Lower leg skin (tissue), 4 donors: ENCODE results near the gene GRIK4. TPM values are rescaled to one million over a fixed set of nuclear protein-coding genes. Genes with fewer than 3 reads are reported as not detected.

ENCODE experiments used
- DNase-seq, 2 donors: peaks; one replicate each; pipeline ENCODE4 v3.0.0-alpha.2; 2019; ENCODE audit warnings: low spot score in 2 of 2
- H3K4me3 ChIP-seq: fragments of 200-600 bp; sonication (generic); 2 replicates; pipeline ENCODE4 v1.5.1; 2017; ENCODE audit warnings: mild to moderate bottlenecking, low read depth; ENCODE audit not compliant: poor library complexity, severe bottlenecking
- POLR2A ChIP-seq, 2 donors: fragments of 450-650 bp; IDR thresholded peaks; one replicate each; pipeline ENCODE4 v1.6.1; 2016 to 2017; ENCODE audit warnings: antibody characterized with exemption in 2 of 2, mild to moderate bottlenecking in 1 of 2, moderate library complexity in 1 of 2
- WGBS, 2 donors: methylation state at CpG; one replicate each; pipeline ENCODE4 v1.1.5; 2018; 5-methylcytosine and 5-hydroxymethylcytosine counted together
- intact Hi-C: fragments of 100-400 bp; cut with DNase I; formaldehyde crosslinking; loops from one replicate; pipeline ENCODE4 v1.15.0; 2023; ENCODE audit warnings: low total_unique reads
- total RNA-seq, 4 donors: library from RNA; depleted of rRNA; stranded (reverse); fragments of >200 nt; gene quantifications; one replicate each; pipeline ENCODE4 v1.1.0, GENCODE V29; 2016
- TF ChIP-seq, protein P1 (sequence below), 3 donors: fragments of 450-650 bp; IDR thresholded peaks; one replicate each; pipeline ENCODE4 v1.5.1; 2016; ENCODE audit warnings: antibody characterized with exemption in 3 of 3, mild to moderate bottlenecking in 3 of 3, moderate library complexity in 2 of 3

Gene GRIK4
- total RNA-seq, 4 donors from 2014 or later: 0.06 to 0.67 TPM; not detected in 2

DNA sequence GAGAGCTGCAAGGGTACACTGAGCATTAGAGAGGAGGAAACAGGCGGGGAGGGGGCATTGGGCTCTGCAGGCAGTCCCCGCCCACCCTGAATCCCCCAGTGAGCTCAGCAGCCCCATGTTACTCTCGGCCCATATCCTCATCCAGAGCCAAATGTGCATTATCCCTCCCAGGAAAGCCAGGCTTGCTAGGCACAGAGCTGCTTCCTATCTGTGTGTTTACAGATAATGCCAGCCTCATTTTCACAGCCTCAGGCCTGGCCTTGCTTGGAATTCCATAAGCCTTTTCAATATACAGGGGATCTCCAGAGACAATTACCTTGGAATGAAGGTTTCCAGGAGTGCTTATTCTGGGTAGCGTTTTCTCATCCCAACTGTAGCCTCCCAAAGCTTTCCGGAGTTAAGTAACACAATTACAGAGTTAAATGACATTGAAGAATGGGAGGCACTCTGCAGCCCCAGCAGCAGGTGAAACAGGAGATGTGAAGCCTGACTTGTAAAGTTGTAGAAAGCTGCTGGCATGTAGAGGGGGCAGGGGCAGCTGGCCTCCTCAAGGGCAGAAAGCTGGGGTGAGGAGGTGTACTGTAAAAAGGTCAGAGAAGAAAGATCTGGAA is 420.9 kb downstream of the GRIK4 start:
- no peak for DNase-seq
- intact Hi-C loops: no loop called here
- H3K4me3 ChIP-seq: no peak overlapping the region
- WGBS, 2 donors: 81 to 85% methylated on average over 4 to 5 of the region's 5 CpGs
- TF ChIP-seq POLR2A (IDR thresholded peaks at IDR 0.05): no peak
- TF ChIP-seq, protein P1, sequence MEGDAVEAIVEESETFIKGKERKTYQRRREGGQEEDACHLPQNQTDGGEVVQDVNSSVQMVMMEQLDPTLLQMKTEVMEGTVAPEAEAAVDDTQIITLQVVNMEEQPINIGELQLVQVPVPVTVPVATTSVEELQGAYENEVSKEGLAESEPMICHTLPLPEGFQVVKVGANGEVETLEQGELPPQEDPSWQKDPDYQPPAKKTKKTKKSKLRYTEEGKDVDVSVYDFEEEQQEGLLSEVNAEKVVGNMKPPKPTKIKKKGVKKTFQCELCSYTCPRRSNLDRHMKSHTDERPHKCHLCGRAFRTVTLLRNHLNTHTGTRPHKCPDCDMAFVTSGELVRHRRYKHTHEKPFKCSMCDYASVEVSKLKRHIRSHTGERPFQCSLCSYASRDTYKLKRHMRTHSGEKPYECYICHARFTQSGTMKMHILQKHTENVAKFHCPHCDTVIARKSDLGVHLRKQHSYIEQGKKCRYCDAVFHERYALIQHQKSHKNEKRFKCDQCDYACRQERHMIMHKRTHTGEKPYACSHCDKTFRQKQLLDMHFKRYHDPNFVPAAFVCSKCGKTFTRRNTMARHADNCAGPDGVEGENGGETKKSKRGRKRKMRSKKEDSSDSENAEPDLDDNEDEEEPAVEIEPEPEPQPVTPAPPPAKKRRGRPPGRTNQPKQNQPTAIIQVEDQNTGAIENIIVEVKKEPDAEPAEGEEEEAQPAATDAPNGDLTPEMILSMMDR (IDR thresholded peaks at IDR 0.05): no peak

DNA sequence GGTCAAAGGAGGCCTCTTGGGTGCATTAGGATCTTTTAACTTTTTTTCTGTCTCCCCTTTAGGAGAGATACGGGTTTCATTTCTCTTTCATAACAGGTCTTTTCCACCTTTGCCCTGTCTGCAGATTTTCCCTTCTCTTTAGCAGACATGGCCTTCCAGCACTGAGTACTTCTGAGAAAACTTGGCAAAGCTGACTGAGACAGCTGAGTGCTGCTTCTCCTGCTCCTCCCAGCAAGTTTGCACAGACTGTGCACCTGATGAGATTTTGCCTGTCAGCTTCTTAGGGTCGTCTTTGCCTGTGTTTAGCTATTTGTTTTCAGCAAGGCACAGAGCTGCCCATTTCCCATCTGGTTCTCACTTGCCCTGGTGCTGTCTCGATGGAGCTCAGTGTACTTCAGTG is 424.8 kb downstream of the GRIK4 start:
- 58 to 60% methylated on average over 3 of the region's 3 CpGs for WGBS, 2 donors
- TF ChIP-seq POLR2A (IDR thresholded peaks at IDR 0.05): no peak
- TF ChIP-seq, protein P1 (IDR thresholded peaks at IDR 0.05): no peak
- intact Hi-C loops: no loop called here
- no peak for DNase-seq
- no peak overlapping the region for H3K4me3 ChIP-seq

DNA sequence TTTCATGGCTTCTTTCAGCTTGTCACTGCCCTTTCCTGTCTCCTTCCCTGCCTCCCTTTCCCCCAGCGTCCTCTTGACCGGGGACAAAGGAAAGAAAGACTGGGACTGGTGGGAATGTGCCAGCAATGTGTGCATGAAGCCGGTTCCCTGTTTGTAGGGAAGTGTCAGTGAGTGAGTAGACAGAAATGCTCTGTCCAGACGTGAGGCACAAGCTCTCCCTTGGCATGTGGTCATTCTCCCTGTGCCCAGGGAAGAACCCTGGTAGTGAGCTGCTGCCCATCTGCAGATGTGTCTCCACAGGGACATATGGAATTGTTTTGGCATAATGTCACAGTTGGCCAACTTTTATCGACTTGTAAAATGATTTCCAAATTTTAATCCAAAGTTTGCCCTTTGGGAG is 426.0 kb downstream of the GRIK4 start:
- no peak overlapping the region for H3K4me3 ChIP-seq
- 38 to 49% methylated on average over 5 of the region's 5 CpGs for WGBS, 2 donors
- intact Hi-C loops: no loop called here
- no peak for DNase-seq
- TF ChIP-seq, protein P1 (IDR thresholded peaks at IDR 0.05): no peak

DNA sequence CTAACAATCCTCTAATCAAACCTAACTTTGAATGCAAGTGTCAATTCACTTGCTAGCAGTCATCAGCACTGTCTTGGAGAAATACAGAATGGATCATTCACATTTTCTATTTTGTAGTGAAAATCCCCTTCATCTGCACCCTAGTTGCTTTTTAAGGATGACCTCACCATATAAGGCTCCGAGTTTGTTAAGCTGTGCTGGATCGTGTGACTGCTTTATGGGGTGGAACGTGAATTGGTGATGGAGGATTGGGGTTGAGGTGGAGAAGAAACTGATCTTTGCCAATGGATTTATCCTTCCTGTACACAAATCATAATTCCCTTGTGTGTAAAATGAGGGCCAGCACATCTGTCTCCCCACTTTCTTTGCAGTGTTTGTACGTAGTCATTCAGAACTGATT is 426.7 kb downstream of the GRIK4 start:
- intact Hi-C loops: no loop called here
- DNase-seq: no peak
- H3K4me3 ChIP-seq: no peak overlapping the region
- 52 to 55% methylated on average over 4 of the region's 4 CpGs for WGBS, 2 donors
- no peak for TF ChIP-seq POLR2A (IDR thresholded peaks at IDR 0.05)
- TF ChIP-seq, protein P1 (IDR thresholded peaks at IDR 0.05): no peak

DNA sequence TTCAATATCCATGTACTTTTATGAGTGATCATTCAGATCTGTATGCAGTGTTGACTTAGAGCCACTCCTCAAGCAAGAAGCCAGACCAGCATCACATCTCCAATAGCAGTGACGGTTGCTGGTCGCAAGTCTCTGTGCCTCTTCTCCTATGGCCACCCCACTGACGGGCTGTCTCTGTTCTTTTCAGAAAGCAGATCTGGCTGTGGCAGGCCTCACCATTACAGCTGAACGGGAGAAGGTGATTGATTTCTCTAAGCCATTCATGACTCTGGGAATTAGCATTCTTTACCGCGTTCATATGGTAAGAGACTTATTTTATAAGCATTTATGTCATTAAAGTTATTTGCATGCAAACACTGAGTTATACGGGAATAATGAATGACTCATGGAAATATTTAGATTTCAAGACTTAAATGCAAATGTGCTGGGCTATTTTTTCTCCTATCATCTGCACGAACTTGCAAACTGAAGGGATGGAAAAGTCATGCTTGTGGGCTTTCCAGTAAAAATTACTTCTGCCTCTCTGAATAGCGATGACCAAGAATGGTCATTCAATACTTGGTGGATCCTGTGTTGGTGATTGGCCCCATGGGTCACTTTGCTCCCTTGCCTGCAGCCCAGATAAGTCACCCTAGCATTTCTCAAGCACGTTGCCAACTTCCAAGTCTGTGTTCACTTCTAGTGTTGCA is 428.8 kb downstream of the GRIK4 start:
- 72 to 75% methylated on average over 10 of the region's 10 CpGs for WGBS, 2 donors
- DNase-seq: no peak
- intact Hi-C loops: no loop called here
- H3K4me3 ChIP-seq: no peak overlapping the region
- TF ChIP-seq POLR2A (IDR thresholded peaks at IDR 0.05): no peak
- TF ChIP-seq, protein P1 (IDR thresholded peaks at IDR 0.05): no peak
